ENCODE results near the gene FCN1.

The FCN1 gene

GRCh38 chr9:134940236-134941208 is 22.8 kb upstream of the FCN1 start:
- DNase-seq: no peak

DNA sequence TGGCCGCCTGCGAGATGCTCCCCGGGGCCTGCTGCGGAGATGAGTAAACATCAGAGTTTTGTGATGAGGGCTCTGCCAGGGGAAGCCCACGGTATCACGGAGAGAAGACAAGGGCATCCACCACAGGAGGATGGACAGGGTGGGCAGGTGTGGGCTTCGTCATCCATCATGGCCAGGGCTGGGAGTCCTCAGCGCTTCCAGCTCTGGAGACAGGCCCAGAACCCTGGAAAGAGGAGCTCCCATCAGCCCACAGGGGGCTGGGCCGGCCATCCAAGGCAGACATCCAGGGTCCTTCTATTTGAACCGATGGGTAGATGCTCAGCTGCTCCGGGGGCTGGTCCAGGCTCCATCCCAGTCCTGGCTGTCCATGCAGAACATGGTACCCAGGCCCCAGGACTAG is 22.1 kb upstream of the FCN1 start:
- DNase-seq: no peak
- in situ Hi-C loops (cut with HindIII; ENCODE audit: low pct_ligation_motif_present, low sequenced_read_pairs): no loop called here
- Histone ChIP-seq H3K4me3 (ENCODE audit: low read depth, low read length) (no peak overlapping the region), H3K27me3 (replicated peaks) (peaks cover 10% of the 10 kb centered on the region), H3K27ac (no peak overlapping the region), H3K36me3 (replicated peaks) (no peaks in the 10 kb centered on the region)
- no peak for TF ChIP-seq CTCF (IDR thresholded peaks at IDR 0.05; ENCODE audit: low read depth, low read length, missing control alignments)

More at GRCh38 chr9:134940236-134941208, 22.8 kb upstream of the FCN1 start:
- no peak overlapping the region for H3K27ac ChIP-seq
- H3K36me3 ChIP-seq (replicated peaks): no peaks in the 10 kb centered on the region
- H3K27me3 ChIP-seq (replicated peaks): peaks cover 5% of the 10 kb centered on the region
- in situ Hi-C loops (cut with HindIII; ENCODE audit: low pct_ligation_motif_present, low sequenced_read_pairs): no loop called here
- no peak for TF ChIP-seq CTCF (IDR thresholded peaks at IDR 0.05; ENCODE audit: low read depth, low read length, missing control alignments)
- H3K4me3 ChIP-seq (ENCODE audit: low read depth, low read length): no peak overlapping the region

- no peak for TF ChIP-seq CTCF (IDR thresholded peaks at IDR 0.05; ENCODE audit: low read depth, low read length, missing control alignments)
- Histone ChIP-seq H3K27ac (no peak overlapping the region), H3K36me3 (replicated peaks) (no peaks in the 10 kb centered on the region), H3K4me3 (ENCODE audit: low read depth, low read length) (no peak overlapping the region), H3K27me3 (replicated peaks) (peaks cover 11% of the 10 kb centered on the region)
- DNase-seq: no peak
- in situ Hi-C loops (cut with HindIII; ENCODE audit: low pct_ligation_motif_present, low sequenced_read_pairs): no loop called here
These were observed 21.5 kb upstream of the FCN1 start for GRCh38 chr9:134939080-134939733.

DNA sequence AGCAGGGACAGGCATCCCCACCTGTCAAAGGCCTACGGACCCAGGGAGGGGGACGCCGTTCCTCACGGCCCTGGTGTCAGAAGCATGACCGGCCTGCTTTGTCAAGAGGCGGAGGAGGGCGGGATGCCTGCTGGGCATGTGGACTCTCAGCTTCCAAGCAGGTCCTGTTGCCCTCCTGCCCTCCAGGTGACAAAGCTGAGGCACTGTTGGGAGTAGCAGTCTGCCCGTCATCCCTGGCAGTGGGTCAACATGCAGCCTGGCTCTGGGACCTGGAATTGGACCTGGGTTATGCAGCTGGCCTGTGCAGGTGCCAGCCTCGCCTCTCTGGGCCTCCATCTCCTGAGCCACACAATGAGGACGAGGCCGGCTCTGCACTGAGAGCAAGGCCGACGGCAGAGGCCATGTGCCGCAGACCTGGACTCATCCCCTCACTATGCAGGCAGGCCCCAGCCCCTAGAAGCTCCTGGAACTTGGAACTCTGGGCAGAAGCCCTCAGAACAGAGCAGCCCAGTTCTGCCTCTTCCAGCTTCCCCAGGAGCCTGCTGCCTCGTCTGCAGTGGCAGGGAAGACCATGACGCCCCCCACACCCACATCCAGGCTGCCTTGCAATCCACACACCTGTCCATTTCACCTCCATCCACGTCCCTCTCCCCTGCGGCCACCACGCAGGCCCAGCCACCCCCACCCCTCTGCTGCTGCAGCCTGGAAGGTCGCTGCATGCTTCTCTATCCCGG is 20.8 kb upstream of the FCN1 start:
- no peak overlapping the region for H3K27ac ChIP-seq
- in situ Hi-C loops (cut with HindIII; ENCODE audit: low pct_ligation_motif_present, low sequenced_read_pairs): no loop called here
- DNase-seq: no peak
- H3K27me3 ChIP-seq (replicated peaks): peaks cover 14% of the 10 kb centered on the region
- no peak overlapping the region for H3K4me3 ChIP-seq (ENCODE audit: low read depth, low read length)
- no peak for TF ChIP-seq CTCF (IDR thresholded peaks at IDR 0.05; ENCODE audit: low read depth, low read length, missing control alignments)
- no peaks in the 10 kb centered on the region for H3K36me3 ChIP-seq (replicated peaks)

DNA sequence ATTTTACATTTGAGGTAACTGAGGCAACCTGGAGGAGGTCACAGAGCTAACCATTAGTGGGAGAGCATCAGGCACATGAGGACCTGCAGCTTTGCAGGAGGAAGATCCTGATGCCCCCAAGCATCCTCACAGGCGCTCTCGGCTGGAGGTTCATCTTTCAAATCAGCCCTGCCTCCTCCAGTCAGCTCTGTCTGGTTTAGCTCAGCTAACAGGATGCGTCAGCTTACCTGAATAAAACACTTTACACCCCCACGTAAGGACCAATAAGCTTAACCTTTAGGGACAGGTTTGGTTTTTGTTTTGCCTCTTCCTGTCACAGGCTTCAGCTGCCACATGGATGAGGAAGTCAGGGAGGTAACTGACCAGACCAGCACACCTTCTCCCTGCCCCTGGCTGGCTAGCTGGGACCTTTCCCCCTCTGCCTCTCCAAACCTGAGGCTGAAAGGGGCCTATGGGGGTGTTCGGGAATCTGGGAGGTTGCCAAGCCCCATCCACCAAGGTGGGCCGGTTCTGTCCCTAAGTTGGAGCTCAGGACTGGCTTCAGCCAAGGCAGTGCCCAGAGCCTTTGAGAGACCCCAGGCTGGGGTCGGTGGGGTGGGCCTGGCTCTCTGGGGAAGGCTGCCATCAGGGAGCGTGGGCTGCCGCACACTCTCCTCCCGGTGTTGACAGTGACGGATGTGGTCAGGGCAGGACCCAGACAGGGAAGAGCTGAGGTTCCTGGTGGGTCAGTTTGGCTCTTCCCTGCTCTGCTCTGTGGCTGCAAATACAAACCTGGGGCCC is 20.0 kb upstream of the FCN1 start:
- no peaks in the 10 kb centered on the region for H3K36me3 ChIP-seq (replicated peaks)
- in situ Hi-C loops (cut with HindIII; ENCODE audit: low pct_ligation_motif_present, low sequenced_read_pairs): no loop called here
- H3K27me3 ChIP-seq (replicated peaks): peaks cover 14% of the 10 kb centered on the region
- no peak for TF ChIP-seq CTCF (IDR thresholded peaks at IDR 0.05; ENCODE audit: low read depth, low read length, missing control alignments)
- no peak overlapping the region for H3K27ac ChIP-seq
- no peak for DNase-seq
- no peak overlapping the region for H3K4me3 ChIP-seq (ENCODE audit: low read depth, low read length)
